ENCODE results near the gene ABCC1. TPM values are rescaled to one million over a fixed set of nuclear protein-coding genes. Genes with fewer than 3 reads are reported as not detected.
A peak's percentile ranks its signal among the peaks of the same experiment; 100 is the strongest.

ABCC1 gene
- polyA plus RNA-seq, 12 donors: 4.6 to 15.8 (median 5.1) TPM; not detected in 1

- DNase-seq: no peak
Measured at GRCh38 chr16:16108759-16109158, 159.3 kb downstream of the ABCC1 start.

DNA sequence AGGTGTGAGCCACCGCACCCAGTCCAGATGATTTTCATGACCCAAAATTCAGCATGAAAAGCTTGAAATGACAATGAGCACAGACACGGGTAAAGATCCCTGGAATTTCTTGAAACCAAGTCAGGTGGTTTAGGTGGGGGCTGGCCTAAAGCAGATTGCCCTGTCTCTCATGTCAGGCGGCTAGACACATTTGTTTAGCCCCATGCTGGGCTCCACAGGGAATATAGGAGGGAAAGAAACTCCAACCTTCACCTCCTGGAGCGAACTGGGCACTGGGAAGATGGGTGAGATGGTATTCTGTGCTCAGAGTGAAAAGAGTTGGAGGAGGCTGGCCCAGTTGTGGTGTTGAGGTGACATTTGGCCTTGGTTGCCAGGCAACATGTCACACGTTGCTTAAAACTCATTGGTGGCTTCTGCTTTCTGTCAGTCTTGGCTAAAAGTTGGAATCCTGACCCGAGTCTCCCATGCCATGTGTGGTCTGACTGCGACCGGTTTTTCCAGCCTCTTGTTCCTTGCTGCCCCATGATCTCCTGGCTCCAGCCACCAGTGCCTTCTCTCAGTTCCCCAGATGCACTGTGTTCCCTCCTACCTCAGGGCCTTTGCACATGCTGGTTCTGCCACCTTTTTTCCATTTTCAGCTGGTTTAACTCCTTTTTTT lies 160.2 kb downstream of the ABCC1 start:
- DNase-seq: no peak

GRCh38 chr16:16110111-16110490 lies 160.7 kb downstream of the ABCC1 start:
- no peak for DNase-seq

DNA sequence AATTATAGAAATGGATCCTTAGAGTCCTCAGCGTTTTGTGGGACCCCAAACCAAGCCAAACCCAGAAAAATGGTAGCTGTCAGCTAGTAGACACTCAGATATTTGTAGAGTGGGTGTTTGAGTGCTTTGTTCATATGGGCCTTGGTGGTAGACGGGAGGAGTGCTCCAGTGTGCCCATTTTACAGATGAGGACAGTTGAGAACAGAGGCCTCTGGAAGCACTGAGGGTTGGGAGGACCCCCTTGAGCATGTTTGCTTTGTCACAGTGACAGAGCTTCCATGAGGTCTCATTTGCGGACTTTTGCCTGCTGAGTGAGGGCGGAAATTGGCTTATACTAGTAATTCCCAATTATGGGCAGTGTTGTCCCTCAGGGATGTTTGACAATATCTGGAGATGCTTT lies 162.2 kb downstream of the ABCC1 start:
- no peak for DNase-seq

GRCh38 chr16:16112450-16113053 lies 163.1 kb downstream of the ABCC1 start:
- no peak for DNase-seq

GRCh38 chr16:16113076-16113475 lies 163.7 kb downstream of the ABCC1 start:
- no peak for DNase-seq

DNA sequence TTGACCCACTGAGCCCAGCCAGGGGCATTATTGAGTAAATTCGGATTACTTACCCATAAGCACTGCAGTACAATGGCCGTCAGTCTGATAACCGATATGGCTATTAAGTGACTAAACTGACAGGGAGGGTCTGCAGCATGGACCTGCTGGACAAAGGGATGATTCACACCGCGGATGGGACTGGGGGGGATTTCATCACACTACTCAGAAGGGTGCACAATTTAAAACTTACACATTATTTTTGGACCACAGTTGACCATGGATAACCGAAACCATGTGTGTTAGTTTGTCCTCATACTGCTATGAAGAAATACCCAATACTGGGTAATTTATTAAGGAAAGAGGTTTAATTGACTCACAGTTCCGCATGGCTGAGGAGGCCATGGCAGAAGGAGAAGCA lies 167.4 kb downstream of the ABCC1 start:
- no peak for DNase-seq

DNA sequence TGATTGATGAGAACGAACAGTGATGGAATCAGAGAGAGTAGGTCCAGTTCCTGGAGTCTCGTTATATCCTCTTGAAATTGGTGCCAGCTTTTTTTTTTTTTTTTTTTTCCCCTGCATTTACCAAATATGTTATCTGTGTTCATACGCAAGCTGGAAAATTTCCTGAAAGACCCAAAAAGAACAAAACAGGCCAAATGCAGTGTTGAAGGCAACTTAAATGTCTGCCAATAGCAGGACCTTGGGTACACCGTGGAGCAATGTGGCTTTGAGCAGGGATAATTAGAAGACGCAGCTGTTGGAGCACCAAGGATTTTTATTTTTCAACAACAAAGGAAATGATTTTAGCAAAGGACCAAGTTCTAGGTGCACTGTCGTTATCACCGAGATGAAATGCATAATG lies 168.9 kb downstream of the ABCC1 start:
- DNase-seq: no peak

GRCh38 chr16:16120044-16120381 lies 170.6 kb downstream of the ABCC1 start:
- DNase-seq: no peak

GRCh38 chr16:16120382-16121184 lies 171.2 kb downstream of the ABCC1 start:
- DNase-seq: no peak

GRCh38 chr16:16121185-16121727 lies 171.8 kb downstream of the ABCC1 start:
- no peak for DNase-seq

GRCh38 chr16:16122264-16122663 lies 172.8 kb downstream of the ABCC1 start:
- DNase-seq: no peak

DNA sequence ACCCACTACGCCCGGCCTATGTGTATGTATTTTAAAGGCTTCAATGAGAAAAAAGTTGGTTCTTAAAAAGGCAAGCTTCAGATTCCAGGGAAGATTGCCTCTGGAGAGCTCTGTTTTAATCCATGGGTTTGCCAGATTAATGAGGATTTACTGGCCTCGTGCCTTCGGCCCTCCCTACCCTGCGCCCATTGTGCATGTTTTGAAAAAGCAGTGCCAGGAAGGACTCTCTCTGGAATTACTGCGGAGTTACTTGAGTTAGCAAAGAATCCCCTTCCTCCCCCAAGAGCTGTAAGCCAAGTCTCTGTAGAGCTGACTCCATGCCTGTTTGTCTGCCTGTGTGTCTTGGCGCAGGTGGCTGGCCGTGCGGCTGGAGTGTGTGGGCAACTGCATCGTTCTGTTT lies 175.0 kb downstream of the ABCC1 start:
- no peak for DNase-seq

- no peak for DNase-seq
Measured at GRCh38 chr16:16124974-16125373, 175.6 kb downstream of the ABCC1 start.

GRCh38 chr16:16126896-16127295 lies 177.5 kb downstream of the ABCC1 start:
- no peak for DNase-seq

- DNase-seq: peak; percentile 49
Measured at GRCh38 chr16:16127469-16128116, 178.2 kb downstream of the ABCC1 start.

DNA sequence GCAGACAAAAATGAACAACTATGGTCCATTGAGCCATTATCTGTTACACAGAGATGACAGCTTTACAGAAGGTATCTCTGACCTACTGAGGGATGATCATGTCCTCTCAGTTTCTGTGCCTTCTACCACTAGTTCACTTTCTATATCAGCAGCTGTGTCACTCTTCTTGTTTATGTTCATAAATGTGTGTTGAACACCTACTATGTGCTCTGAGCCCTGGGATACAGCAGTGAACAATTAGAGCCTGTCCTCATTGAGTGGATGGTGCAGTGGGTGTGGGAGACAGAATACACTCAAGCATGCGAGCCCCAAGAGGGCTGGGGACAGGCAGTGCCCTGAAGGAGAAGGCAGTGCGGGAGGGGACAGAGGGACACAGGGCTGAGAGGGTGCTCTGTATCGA lies 181.8 kb downstream of the ABCC1 start:
- DNase-seq: no peak

DNA sequence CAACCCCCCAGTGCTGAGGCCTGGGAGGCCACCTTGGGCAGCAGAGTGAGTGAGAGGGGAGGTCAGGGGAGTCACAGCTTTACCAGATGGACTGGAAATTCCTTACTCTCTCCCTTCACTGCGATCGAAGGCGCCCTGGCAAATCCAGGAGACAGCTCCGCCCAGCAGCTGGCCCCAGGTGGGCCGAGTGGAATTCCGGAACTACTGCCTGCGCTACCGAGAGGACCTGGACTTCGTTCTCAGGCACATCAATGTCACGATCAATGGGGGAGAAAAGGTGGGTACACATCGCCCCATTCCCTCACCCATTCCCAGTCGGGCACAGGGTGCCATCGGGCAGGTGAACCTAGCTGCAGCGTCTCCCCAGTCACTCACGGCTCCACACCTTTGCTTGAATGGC lies 182.2 kb downstream of the ABCC1 start:
- no peak for DNase-seq

- DNase-seq: no peak
Measured at GRCh38 chr16:16133943-16134604, 184.7 kb downstream of the ABCC1 start.

GRCh38 chr16:16136588-16136987 lies 187.2 kb downstream of the ABCC1 start:
- DNase-seq: no peak

DNA sequence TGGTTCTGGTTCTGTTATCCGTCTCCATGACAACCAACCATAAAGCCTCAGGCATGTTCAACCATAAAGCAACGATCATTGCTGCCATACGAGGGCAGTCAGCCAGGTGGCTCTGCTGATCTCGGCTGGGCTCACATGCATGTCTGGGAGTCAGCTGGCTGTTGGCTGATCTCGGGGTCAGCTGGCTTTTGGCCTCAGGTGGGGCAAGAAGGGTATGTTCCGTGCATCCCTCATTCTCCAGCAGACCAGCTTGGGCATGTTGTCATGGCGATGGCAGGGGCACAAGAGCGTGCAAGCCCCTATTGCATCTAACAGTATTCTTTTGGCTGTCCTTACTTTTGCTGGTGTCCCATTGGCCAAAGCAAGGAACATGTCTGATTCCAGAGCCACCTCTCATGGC lies 187.7 kb downstream of the ABCC1 start:
- DNase-seq: no peak

Data from muscle of arm (tissue), 12 donors.